ENCODE data around the gene FSHR. TPM values are rescaled to one million over a fixed set of nuclear protein-coding genes. Genes with fewer than 3 reads are reported as not detected.

The FSHR gene
- total and polyA plus RNA-seq, 12 donors, result 0.17 to 0.47 (median 0.21) TPM; not detected in 6

GRCh38 chr2:48979691-48980090 lies 174.6 kb downstream of the FSHR start:
- no peaks in the 10 kb centered on the region for H3K36me3 ChIP-seq
- 93 to 99% methylated on average over 4 of the region's 4 CpGs for WGBS, 2 donors
- no peak for DNase-seq
- intact Hi-C loops (cut with DNase I), result no loop called here
- H3K9me3 ChIP-seq, result no peaks in the 10 kb centered on the region
- H3K4me3 ChIP-seq, result no peak overlapping the region
- no peak for TF ChIP-seq CTCF (IDR thresholded peaks at IDR 0.05)
- ATAC-seq, result no peak
- H3K27me3 ChIP-seq, result peaks cover 0 to 8% (median 0%) of the 10 kb centered on the region in 7 donors
- H3K4me1 ChIP-seq, result no peaks in the 10 kb centered on the region
- no peak overlapping the region for H3K27ac ChIP-seq

GRCh38 chr2:48978131-48978530 lies 176.2 kb downstream of the FSHR start:
- H3K36me3 ChIP-seq, result no peaks in the 10 kb centered on the region
- no peak for DNase-seq
- peaks cover 0 to 8% (median 0%) of the 10 kb centered on the region in 7 donors for H3K27me3 ChIP-seq
- no peak for TF ChIP-seq CTCF (IDR thresholded peaks at IDR 0.05)
- H3K27ac ChIP-seq, result no peak overlapping the region
- ATAC-seq, result no peak
- intact Hi-C loops (cut with DNase I), result no loop called here
- H3K4me3 ChIP-seq, result no peak overlapping the region
- H3K9me3 ChIP-seq, result no peaks in the 10 kb centered on the region
- no peaks in the 10 kb centered on the region for H3K4me1 ChIP-seq

- DNase-seq (no peak), ATAC-seq (no peak)
- WGBS, 2 donors, result 87 to 95% methylated on average over 2 of the region's 2 CpGs
- no peak for TF ChIP-seq CTCF (IDR thresholded peaks at IDR 0.05)
- H3K4me3 ChIP-seq, result no peak overlapping the region
- no peaks in the 10 kb centered on the region for H3K27me3 ChIP-seq
- H3K36me3 ChIP-seq, result no peaks in the 10 kb centered on the region
- H3K4me1 ChIP-seq, result no peaks in the 10 kb centered on the region
- no peak overlapping the region for H3K27ac ChIP-seq
- H3K9me3 ChIP-seq, result no peaks in the 10 kb centered on the region
- intact Hi-C loops (cut with DNase I), result no loop called here
Observed at GRCh38 chr2:48971801-48972200, 182.5 kb downstream of the FSHR start.

- ATAC-seq (no peak), DNase-seq (no peak)
- Histone ChIP-seq H3K27me3 (no peaks in the 10 kb centered on the region), H3K27ac (no peak overlapping the region), H3K4me1 (no peaks in the 10 kb centered on the region), H3K4me3 (no peak overlapping the region), H3K9me3 (no peaks in the 10 kb centered on the region), H3K36me3 (no peaks in the 10 kb centered on the region)
- intact Hi-C loops (cut with DNase I), result no loop called here
- TF ChIP-seq CTCF (IDR thresholded peaks at IDR 0.05), result no peak
- WGBS, 2 donors, result 81 to 83% methylated on average over 4 of the region's 4 CpGs
Observed at GRCh38 chr2:48968011-48968410, 186.3 kb downstream of the FSHR start.

GRCh38 chr2:48965204-48965603 lies 189.1 kb downstream of the FSHR start:
- no peaks in the 10 kb centered on the region for H3K36me3 ChIP-seq
- 57 to 77% methylated on average over 1 of the region's 1 CpG for WGBS, 2 donors

More at GRCh38 chr2:48965204-48965603, 189.1 kb downstream of the FSHR start:
- peaks cover 0 to 11% (median 0%) of the 10 kb centered on the region in 7 donors for H3K27me3 ChIP-seq
- intact Hi-C loops (cut with DNase I), result no loop called here
- H3K9me3 ChIP-seq, result no peaks in the 10 kb centered on the region
- no peaks in the 10 kb centered on the region for H3K4me1 ChIP-seq
- ATAC-seq, result no peak
- no peak for DNase-seq
- H3K27ac ChIP-seq, result no peak overlapping the region
- no peak overlapping the region for H3K4me3 ChIP-seq
- no peak for TF ChIP-seq CTCF (IDR thresholded peaks at IDR 0.05)

Measured in heart right ventricle (tissue), 16 donors.